Posterior vena cava (tissue), 2 donors: ENCODE measurements around the gene TIAL1. TPM values are rescaled to one million over a fixed set of nuclear protein-coding genes. Genes with fewer than 3 reads are reported as not detected.
"Not testable (repeated sequence)": the region's sequence is repeated elsewhere in the genome, so short reads cannot be mapped to it uniquely, and the experiment has no call there.

ENCODE experiments used
- DNase-seq: peaks from one replicate; pipeline ENCODE4 v3.0.0-alpha.2; 2020; ENCODE audit warnings: low spot score
- intact Hi-C, 2 donors: fragments of 100-400 bp; cut with DNase I; formaldehyde crosslinking; loops; one replicate each; pipeline versions ENCODE4 v1.14.1 to v1.14.2; 2022 to 2023
- total RNA-seq, 2 donors: library from RNA; stranded (reverse); fragmentation: NEBNext Ultra II Directional; extraction: Animal tissue kit (Norgen Biotek cat#: 25700); gene quantifications; one replicate each; pipeline ENCODE4 v1.2.1, GENCODE V29; 2021
- donor health status: DM: yes; HTN: yes; CAD: no.
- donor health status: DM: yes; HTN: yes; CAD: no.

TIAL1 gene
- total RNA-seq, 2 donors from 2014 or later, result 78.8 to 90.7 TPM

DNA sequence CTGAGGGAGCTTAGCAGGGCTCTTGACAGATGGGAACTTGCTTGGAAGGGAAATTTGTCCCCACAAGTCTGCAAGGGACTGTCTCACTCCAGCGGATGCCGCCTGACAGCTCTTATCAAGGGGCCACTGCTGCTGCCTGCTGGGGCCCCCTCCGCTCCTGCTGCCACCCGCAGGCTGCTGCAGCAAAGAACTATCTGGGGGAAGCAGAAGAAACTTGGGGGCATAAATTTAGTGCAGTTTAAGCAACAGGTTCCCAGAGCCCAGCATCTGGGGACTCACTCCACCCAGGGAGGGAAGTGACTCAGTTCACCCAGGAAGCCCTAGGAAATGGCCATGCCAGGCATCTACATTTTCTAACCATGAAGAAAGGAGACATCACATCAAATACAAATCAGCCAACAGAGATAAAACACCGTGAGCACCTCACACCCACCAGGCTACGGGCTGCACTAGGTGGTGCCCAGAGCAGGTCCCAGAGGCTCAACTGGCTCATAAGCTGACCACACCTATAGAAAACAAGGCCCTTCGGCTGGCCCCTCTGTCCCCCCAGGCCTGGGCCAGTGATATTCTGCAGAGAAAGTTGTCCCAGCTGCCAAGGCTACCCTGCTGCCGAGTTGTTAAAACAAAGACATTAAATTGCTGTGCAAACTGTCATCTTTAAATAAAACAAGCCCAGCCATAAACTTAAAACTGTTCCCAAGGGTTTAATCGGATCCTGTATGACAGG, 58.0 kb downstream of the TIAL1 start:
- DNase-seq, result no peak
- intact Hi-C loops, result no loop called here

DNA sequence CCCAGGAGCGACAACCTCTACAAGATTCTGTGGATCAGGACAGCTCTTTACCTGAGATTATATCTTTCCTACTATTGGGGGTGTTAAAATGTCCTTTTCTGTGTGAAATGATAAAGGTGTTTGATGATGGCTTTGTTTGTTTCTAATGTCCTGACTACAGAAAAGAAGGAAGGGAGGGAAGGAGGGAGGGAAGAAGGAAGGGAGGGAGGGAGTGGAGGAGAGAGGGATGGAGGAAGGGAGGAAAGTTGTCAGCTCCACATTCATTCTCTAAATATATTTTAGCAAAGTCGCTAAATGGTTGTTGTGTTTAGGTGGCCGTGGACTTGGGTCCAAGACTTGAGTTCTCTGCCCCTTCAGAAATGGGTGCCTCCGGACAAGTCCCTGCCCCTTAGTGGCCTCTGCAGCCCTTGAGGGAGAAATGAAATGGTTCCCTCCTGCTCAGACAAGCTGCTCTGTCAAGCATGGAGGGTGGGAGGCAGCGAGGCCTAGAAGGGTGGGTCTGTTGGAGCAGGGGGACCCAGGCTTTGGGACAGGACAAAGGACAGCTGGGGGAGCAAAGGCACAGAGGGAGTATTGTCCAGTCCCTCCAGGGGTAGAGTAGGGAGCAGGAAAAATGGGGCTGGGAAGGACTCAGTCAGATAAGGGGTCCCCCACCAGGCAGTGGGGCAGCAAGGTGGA, 58.7 kb downstream of the TIAL1 start:
- intact Hi-C loops, result no loop called here
- DNase-seq, result no peak

DNA sequence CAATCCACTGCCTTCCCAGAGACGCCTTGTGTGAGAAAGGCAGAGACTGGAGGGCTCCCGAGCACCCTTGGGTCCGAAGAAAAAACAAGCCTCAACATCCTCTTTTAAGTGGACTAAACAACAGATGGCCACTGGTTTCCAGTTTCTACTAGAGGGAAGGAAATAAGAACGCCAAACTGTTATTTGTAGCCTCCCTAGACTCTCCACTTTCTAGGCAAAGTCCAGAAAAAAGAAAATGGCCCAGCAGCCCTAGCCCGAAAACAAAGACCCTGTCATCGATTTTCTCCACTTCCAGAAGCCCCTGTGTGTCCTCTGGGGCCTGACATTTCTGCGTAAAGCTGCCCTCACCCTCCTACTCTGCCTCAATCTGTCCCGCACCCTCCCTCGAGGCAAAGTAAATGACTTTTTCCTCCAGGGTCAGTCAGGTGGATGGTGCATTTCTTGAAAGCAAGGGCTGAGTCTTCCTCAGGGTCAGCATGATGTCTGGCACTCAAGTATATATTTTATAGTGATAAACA, 60.2 kb downstream of the TIAL1 start:
- no peak for DNase-seq
- intact Hi-C loops, result no loop called here

DNA sequence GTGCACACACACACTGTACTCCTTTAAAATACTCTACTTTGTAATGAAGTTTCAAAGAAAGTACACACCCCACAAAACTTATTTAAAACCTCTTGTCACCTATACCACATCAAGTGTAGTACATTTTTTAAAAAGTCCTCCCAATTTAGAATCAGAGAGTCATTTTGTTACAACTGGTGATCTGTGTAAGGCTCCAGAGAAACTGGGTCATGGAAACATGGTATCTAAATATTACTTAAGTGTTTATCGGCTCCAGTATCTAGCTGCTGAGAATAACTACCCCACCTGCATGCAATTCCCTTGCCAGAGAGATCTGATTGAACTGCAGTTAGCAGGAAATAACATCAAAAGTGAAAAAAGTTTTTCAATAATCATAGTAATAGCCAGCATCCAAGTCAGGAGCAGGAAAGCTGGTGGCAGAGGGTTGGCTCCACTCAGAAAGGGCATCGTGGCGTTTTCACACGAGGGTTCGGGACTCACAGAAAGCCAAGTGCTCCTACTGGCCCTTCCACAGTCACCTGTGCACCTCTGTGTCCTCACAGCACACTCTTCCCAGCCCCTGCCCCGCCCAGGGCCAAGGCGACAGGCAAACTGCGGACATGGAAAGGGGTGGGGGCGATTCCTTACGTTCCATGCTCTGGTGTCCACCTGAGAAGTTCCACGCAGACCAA, 60.8 kb downstream of the TIAL1 start:
- intact Hi-C loops, result no loop called here
- DNase-seq, result no peak

DNA sequence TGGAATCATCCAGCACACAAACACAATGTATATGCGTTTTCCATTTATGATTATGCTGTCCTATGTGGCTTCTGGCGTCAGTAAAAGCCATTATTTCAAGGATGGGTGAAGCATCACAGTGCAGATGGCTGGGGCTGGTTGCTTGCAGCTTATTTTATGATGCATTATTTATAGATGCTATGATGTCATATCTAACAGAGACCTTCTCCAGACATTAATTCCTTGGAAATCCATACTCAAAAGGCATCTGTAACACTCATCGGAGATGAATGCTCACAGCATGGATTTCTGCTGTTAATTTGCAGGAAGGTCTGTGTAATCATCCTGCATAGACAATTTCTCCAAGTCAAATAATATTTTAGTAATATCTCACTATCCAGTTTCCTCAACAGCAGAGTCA, 61.5 kb downstream of the TIAL1 start:
- no peak for DNase-seq
- intact Hi-C loops, result no loop called here

DNA sequence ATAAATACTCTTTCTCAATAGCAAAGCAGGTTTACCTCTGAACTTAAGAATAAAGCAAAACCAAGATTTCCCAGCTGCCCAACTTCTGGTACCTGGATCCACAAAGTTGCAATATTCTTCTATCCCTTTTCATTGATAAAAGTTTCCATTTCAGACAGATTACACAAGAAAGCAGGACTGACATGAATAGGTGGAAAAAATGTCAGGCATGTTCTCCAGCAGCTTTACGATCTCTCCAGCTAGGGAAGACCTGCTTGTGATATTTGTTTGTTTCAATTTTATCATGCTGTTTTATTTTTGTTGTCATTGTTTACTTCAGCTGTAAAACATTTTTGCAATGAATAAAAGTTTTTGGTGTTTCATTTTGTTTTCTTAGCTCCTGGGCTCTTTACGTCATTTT, 63.3 kb downstream of the TIAL1 start:
- intact Hi-C loops, result no loop called here
- no peak for DNase-seq

DNA sequence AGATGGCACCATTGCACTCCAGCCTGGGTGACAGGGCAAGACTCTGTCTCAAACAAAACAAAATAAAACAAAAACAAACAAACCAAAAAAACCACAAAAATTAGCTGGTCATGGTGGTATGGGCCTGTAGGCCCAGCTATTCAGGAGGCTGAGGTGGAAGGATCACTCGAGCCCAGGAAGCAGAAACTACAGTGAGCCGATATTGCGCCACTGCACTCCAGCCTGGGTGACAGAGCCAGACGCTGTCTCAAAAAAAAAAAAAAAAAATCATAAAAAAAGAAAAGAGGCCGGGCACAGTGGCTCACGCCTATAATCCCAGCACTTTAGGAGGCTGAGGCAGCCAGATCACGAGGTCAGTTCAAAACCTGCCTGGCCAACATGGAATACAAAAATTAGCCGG, 64.0 kb downstream of the TIAL1 start:
- DNase-seq, intact Hi-C loops: not testable (repeated sequence)

DNA sequence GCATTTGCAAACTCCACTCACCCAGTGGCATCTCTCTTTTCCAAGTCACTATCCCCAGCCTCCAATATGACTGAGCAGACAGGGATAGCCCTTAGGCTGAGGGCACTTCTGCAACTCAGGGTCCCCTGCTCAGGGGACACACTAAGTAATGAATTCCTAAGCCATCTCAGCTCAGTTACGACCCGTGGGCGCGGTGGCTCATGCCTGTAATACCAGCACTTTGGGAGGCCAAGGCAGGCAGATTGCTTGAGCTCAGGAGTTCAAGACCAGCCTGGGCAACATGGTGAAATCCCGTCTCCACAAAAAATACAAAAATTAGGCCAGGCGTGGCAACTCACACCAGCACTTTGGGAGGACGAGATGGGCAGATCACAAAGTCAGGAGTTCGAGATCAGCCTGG, 64.5 kb downstream of the TIAL1 start:
- intact Hi-C loops, DNase-seq: not testable (repeated sequence)

DNA sequence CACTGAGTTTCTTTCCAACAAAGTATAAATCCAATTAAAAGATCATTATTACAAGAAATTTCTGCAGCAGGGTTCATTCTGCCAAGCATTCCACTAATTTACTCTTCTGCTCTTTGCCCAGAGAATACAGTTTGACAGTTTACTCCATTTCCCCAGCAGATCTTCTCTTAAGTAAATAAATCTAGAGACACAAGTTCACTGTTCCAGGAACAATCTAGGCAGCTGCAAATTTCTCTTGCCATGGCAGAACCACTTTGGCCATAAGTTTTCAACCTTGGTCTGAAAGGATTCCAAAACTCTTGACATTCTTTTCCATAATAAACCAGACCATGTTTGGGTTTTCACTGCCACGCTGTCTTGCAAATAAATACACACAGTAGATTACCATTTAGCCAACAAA, 65.7 kb downstream of the TIAL1 start:
- no peak for DNase-seq
- intact Hi-C loops, result no loop called here

DNA sequence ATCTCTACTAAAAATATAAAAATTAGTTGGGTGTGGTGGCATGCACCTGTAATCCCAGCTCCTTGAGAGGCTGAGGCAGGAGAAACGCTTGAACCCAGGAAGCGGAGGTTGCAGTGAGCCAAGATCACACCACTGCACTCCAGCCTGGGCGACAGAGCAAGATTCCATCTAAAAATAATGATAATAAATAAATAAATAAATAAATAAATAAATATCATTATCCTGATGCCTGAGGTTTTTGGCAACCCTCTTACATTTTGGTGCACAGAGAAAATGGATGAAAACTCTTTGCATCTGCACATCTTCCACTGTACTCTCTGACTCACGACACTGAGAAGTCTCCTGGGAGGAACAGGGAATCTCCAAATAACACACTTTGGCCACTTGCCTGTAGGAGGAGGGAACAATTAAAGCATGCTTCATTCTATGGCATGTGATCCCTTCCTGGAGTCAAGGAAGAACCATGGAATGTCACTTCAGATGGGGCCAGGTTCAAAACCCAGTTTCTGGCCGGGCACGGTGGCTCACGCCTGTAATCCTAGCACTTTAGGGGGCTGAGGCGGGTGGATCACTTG, 68.0 kb downstream of the TIAL1 start:
- intact Hi-C loops, DNase-seq: not testable (repeated sequence)

DNA sequence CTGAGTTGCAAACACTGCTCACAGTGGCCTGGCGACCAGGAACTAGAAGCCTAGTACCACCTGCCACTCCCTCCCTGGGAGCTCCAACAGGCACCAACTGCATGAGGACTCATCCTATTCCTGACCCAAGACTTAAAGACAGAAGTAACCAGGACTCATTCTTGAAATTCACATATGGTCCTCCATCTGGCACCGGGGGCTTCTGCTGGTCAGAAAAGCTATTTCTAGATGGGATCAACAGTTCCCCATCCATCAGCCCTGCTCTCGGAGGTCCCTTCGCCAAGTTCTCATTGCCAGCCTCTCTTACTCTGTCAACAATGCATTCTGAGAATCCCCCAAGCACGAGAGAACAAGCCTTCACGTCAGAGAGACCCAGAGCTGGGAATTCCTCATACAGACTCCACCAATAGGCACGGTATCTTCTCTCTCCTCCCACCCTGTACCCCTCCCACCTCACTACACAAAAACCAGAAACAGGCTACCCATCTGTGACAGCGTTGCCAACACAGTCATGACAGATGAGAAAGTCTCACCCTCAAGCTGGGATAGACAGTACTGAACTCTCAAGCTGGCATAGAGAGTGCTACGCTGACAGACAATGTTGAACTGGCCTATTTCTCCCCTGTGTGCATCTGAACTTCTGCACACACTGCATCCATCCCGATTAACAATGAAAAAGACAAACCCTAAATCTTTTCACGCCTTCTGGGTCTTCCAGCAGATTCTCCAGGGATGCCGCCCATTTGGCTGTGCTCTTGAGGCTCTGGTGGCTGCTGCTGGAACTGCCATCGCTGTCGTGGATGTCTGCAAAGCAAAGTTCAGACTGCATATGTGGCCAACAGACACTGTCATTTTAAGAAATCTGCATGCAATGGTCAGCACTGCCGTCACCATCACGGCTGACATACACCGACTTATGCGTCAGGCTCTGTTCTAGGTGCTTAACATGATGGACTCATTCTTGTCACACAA, 69.9 kb downstream of the TIAL1 start:
- DNase-seq, result no peak
- intact Hi-C loops, result no loop called here

DNA sequence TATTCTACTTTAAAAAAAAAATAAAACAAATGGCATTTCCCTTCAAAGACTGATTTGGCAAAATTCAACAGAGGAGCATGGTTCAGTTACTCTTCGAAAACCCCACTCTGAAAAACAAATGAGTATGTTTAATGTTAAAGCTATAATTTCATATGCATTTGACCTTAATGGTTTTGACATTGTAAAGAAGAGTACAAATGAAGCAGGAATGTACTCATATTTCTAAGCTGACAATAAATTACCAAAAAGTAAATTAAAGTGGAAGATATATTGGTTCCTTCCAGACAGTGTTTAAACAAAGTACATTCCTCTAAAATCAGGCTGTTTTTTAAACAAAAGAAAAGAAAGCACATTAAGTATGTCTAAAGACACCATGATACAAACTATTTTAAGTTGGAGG, 70.6 kb downstream of the TIAL1 start:
- DNase-seq, result no peak

DNA sequence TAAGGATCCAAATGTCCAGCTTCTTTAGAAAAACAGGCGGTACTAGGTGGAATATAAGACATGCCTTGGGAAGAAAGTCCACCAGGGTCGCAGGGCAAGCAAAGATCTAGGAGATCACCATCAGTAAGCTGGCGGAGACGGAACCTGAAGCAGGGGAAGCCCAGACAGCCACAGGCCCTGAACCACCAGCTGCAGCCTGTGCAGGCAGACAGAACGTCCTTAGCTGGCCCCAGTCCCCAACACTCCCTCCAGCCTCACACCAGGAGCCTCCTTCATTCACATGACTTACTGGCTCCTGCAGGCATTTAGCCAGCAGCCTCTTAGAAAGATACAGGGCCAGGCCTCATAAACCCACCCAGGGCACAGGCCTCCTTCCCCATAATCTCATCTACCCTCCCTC, 71.6 kb downstream of the TIAL1 start:
- no peak for DNase-seq
- intact Hi-C loops, result no loop called here

More for the DNA sequence above, 70.6 kb downstream of the TIAL1 start:
- intact Hi-C loops, result no loop called here

DNA sequence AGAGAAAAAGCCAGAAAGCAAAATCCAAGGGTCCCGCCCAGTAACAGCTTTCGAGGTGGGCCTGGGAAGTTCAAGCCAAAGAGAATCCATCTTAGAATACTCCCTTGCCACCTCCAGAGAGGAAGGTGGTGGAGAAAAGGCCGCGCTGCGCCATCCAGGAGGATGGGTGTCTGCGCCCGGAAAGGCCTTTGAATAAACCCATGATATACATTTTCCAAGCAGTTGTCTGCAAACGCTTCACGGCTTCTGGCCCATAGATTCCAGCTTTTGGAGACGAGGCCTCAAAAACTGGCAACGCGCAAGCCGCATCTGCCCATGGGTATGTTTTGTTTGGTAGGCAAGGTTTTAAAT, 72.1 kb downstream of the TIAL1 start:
- intact Hi-C loops, result loop anchor here in 1 of 2 donors (5.0 kb wide), 1 partner anchor 1202 kb away; no protein-coding TSS in a partner anchor
- DNase-seq, result no peak

DNA sequence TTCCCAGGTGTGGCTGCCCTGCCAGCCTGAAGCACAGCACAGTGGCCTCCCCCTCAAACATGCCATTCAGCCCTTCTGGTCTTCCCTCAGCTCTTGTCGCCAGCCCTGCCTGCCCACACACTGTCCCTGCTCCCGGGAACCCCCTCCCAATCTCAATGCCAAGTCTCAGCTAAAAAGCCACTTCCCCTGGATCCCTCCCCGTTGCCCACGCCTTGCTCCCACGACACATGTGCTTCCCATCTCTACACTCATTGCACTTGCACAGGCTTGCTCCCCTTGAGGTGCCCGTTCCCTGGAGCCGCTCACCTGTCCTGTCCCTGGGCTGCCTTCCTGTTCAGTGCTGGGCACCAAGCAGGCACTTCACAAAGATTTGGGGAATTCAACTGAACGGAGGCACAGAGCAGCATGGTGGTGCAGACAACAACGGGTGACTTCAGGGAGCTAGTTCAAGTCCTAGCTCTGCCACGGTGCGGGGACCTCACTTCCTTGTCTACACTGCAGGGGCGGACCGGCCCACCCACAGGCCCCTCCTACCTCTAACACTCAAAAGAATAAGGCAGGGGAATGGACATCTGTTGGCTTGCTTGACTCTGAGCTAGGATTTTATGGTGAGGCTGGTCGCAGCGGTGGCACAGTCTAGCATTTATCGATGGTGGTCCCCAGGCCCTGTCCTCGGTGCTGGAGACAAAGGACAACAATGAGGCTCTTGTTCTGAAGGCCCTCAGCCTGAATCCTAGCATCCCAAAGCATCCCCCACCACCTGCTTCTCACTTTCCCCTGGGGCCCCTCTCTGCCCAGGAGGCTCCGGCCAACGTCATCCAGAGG, 72.7 kb downstream of the TIAL1 start:
- intact Hi-C loops, result loop anchor here in 1 of 2 donors (5.0 kb wide), 1 partner anchor 1202 kb away; no protein-coding TSS in a partner anchor
- DNase-seq, result no peak
